Ovary (tissue), 9 donors: ENCODE data around the gene ATF6. TPM values are rescaled to one million over a fixed set of nuclear protein-coding genes. Genes with fewer than 3 reads are reported as not detected.

ENCODE experiments used
- DNase-seq, 5 donors: peaks; one replicate each; pipeline ENCODE4 v3.0.0-alpha.2; 2019 to 2020
- H3K27ac ChIP-seq, 2 donors: fragments of 200-600 bp; one replicate each; pipeline versions ENCODE4 v1.5.1 to v1.8.0; 2019 to 2022
- H3K27me3 ChIP-seq: fragments of 200-600 bp; one replicate; pipeline ENCODE4 v1.8.0; 2022
- H3K36me3 ChIP-seq: fragments of 200-600 bp; sonication (generic); one replicate; pipeline ENCODE4 v1.5.1; 2019
- H3K4me1 ChIP-seq: one replicate; pipeline ENCODE4 v1.8.1; 2013; ENCODE audit warnings: mild to moderate bottlenecking, moderate library complexity; ENCODE audit not compliant: insufficient read depth
- H3K4me3 ChIP-seq: fragments of 200-600 bp; sonication (generic); one replicate; pipeline ENCODE4 v1.5.1; 2017
- H3K9me3 ChIP-seq, 2 donors: fragments of 200-600 bp in 1 of 2; sonication (generic) in 1 of 2; one replicate each; pipeline versions ENCODE4 v1.5.1 to v1.8.1; 2013 to 2019; ENCODE audit warnings: mild to moderate bottlenecking in 1 of 2, moderate library complexity in 1 of 2
- CTCF ChIP-seq, 3 donors: fragments of 450-650 bp in 2 of 3; fragments of 200-600 bp in 1 of 3; IDR thresholded peaks; one replicate each; pipeline versions ENCODE4 v1.5.1 to v1.8.0; 2016 to 2022; ENCODE audit warnings: antibody characterized with exemption in 3 of 3, mild to moderate bottlenecking in 1 of 3
- EP300 ChIP-seq: sonication (generic); formaldehyde crosslinking; IDR thresholded peaks from one replicate; pipeline ENCODE4 v1.6.1; 2017; ENCODE audit warnings: antibody characterized with exemption
- POLR2A ChIP-seq: fragments of 450-650 bp; IDR thresholded peaks from one replicate; pipeline ENCODE4 v1.6.1; 2017; ENCODE audit warnings: antibody characterized with exemption, mild to moderate bottlenecking, moderate library complexity
- WGBS, 3 donors: extraction: QIAGEN DNeasy Blood & Tissue Kit in 1 of 3; methylation state at CpG; one replicate each; pipeline versions ENCODE4 v1.1.5 to v1.1.7; 2013 to 2017; 5-methylcytosine and 5-hydroxymethylcytosine counted together
- intact Hi-C, 4 donors: fragments of 100-400 bp; cut with DNase I; formaldehyde crosslinking; loops; one replicate each; pipeline versions ENCODE4 v1.11.0 to v1.15.1; 2022 to 2023
- polyA plus RNA-seq, 2 donors: library from polyadenylated mRNA; stranded (reverse); fragments of 200-250 nt in 1 of 2; fragments of 350-450 nt in 1 of 2; fragmentation: Illumina TruSeq in 1 of 2; extraction: RNeasy Lipid Tissue Mini Kit (QIAGEN cat#74804) in 1 of 2; gene quantifications; one replicate each; pipeline ENCODE4 v1.2.3, GENCODE V29; 2013 to 2014
- total RNA-seq, 7 donors: library from RNA; depleted of rRNA in 2 of 7; stranded (reverse); fragments of >200 nt in 2 of 7; fragmentation: NEBNext Ultra II Directional in 3 of 7; extraction: Animal tissue kit (Norgen Biotek cat#: 25700) in 3 of 7; gene quantifications; one replicate each; pipeline versions ENCODE4 v1.1.0 to v1.2.4, GENCODE V29; 2016 to 2023
- donor health status: DM: no; HTN: no; CAD: no; lungs with moderate emphysema.
- donor health status: DM: no; HTN: no; CAD: no.
- donor health status: Bipolar disorder and iron deficiency.
- donor health status: DM: yes; HTN: yes; CAD: no.
- donor health status: DM: no; HTN: no; CAD: no.
- donor health status: DM: yes; HTN: yes; CAD: no.

The ATF6 gene
- total and polyA plus RNA-seq, 9 donors = 7.9 to 31.3 (median 23.4) TPM

DNA sequence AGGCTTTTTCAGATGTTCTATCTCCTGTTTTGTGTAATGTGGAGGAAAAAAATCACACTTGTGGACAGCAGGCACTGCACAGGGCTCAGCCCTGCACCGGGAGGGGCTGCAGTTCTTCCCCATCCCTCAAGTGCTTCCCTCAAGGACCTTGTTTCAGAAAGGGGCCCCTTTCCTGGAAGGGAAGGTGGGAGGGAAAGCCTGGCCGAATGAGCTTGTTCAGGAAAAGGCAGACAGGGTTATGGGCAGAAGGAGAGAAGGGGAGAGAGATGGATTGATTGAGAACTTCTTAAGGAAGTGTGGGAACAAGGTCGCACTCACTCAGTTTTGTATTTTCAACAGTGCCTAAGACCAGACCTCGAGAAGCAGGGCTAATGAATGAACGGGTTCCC lies 216.4 kb downstream of the ATF6 start:
- 30 to 41% (median 34%) methylated on average over 5 of the region's 5 CpGs for WGBS, 3 donors
- Histone ChIP-seq H3K27ac (no peak overlapping the region), H3K4me1 (no peaks in the 10 kb centered on the region), H3K9me3 (no peaks in the 10 kb centered on the region), H3K27me3 (no peaks in the 10 kb centered on the region), H3K4me3 (no peak overlapping the region), H3K36me3 (no peaks in the 10 kb centered on the region)
- DNase-seq = no peak
- TF ChIP-seq CTCF (IDR thresholded peaks at IDR 0.05) (no peak), EP300 (no peak), POLR2A (no peak)
- intact Hi-C loops = no loop called here

DNA sequence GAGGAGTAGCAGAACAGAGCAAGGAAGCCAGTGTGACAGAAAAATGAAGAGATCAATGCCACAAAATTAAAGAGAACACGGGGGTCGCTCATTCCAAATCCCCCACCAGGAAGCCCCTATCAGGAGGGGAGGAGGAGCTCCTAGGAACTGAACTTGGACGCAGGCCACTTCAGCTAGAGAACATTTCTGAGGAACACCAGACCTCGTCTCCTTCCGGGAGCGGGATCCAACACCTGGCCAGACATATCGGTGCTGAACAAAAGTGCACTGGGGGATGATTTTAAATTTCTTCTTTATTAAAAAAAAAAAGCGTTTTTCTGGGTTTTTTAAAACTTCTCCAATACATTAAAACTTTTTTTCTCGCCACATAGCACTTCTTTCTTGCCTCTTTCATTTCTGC lies 216.8 kb downstream of the ATF6 start:
- 35 to 44% (median 39%) methylated on average over 9 of the region's 9 CpGs for WGBS, 3 donors
- intact Hi-C loops = no loop called here
- TF ChIP-seq POLR2A = no peak
- no peak for TF ChIP-seq EP300
- no peak for TF ChIP-seq CTCF (IDR thresholded peaks at IDR 0.05)
- H3K9me3 ChIP-seq = no peaks in the 10 kb centered on the region
- no peaks in the 10 kb centered on the region for H3K27me3 ChIP-seq
- H3K4me3 ChIP-seq = no peak overlapping the region
- DNase-seq = no peak
- H3K36me3 ChIP-seq = no peaks in the 10 kb centered on the region
- H3K27ac ChIP-seq = no peak overlapping the region
- no peaks in the 10 kb centered on the region for H3K4me1 ChIP-seq

DNA sequence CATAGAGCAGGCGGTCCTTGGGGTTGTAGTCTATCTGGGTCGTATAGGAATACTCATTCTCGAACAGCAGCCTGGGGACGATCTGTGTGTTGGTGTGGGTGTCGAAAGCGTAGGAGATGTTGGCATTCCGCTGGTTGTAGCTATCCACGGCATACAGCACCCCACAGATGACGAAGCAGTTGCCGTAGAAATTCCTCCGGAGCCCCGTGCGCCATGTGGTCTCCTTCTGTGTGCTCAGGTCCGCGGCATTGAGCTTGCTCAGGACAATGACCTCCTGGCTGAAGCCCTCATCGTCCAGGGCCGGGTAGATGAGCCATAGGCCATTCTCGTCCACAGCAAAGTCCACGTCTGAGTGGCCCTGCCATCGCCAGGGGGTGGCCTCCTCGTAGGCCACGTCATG lies 217.6 kb downstream of the ATF6 start:
- H3K4me1 ChIP-seq = no peaks in the 10 kb centered on the region
- intact Hi-C loops = no loop called here
- DNase-seq = no peak
- no peak for TF ChIP-seq EP300
- TF ChIP-seq CTCF (IDR thresholded peaks at IDR 0.05) = no peak
- TF ChIP-seq POLR2A = no peak
- WGBS, 3 donors = 91 to 96% (median 95%) methylated on average over 22 of the region's 22 CpGs
- no peak overlapping the region for H3K27ac ChIP-seq
- no peaks in the 10 kb centered on the region for H3K9me3 ChIP-seq
- H3K4me3 ChIP-seq = no peak overlapping the region
- no peaks in the 10 kb centered on the region for H3K27me3 ChIP-seq
- no peaks in the 10 kb centered on the region for H3K36me3 ChIP-seq

GRCh38 chr1:161985301-161985822 lies 219.2 kb downstream of the ATF6 start:
- 82 to 87% (median 83%) methylated on average over 5 of the region's 5 CpGs for WGBS, 3 donors
- Histone ChIP-seq H3K4me1 (no peaks in the 10 kb centered on the region), H3K27ac (no peak overlapping the region), H3K27me3 (no peaks in the 10 kb centered on the region), H3K4me3 (no peak overlapping the region), H3K9me3 (no peaks in the 10 kb centered on the region), H3K36me3 (no peaks in the 10 kb centered on the region)
- TF ChIP-seq POLR2A (no peak), CTCF (IDR thresholded peaks at IDR 0.05) (no peak)
- intact Hi-C loops = no loop called here
- DNase-seq = no peak

DNA sequence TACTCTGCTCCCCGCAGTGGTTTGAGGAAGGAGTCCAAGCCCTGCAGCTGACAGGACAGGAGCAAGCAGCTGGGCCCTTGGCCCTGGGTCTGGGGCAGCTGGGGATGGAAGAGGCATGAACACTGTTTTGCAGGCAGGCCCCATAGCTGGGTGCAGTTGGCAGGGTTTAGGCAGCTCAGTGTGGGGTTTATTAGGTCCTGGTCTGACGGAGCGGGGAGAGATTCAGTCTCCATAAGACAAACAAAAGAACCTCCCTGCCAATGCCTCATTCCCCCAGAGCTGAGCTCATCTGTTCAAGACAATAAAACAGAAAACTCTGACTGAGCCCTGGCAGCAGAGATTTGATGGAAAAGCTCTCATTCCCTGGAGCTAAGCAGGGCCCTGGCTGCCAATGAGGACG lies 220.2 kb downstream of the ATF6 start:
- DNase-seq = no peak
- TF ChIP-seq CTCF (IDR thresholded peaks at IDR 0.05) (no peak), EP300 (no peak)
- Histone ChIP-seq H3K9me3 (no peaks in the 10 kb centered on the region), H3K4me1 (no peaks in the 10 kb centered on the region), H3K36me3 (no peaks in the 10 kb centered on the region), H3K27ac (no peak overlapping the region), H3K4me3 (no peak overlapping the region), H3K27me3 (no peaks in the 10 kb centered on the region)
- intact Hi-C loops = no loop called here
- 55 to 71% (median 66%) methylated on average over 4 of the region's 4 CpGs for WGBS, 3 donors
